Raji (cell line): ENCODE data around the gene LSG1.

Experiments
- POLR2A ChIP-seq: IDR thresholded peaks from 2 replicates; pipeline ENCODE4 v1.6.1; 2011; ENCODE audit warnings: low read depth, low read length, control low read depth; ENCODE audit not compliant: insufficient read depth

Gene LSG1

GRCh38 chr3:194680888-194681615 lies 9.1 kb upstream of the LSG1 start:
- no peak for TF ChIP-seq POLR2A

GRCh38 chr3:194676471-194676870 lies 4.5 kb upstream of the LSG1 start:
- TF ChIP-seq POLR2A = no peak

GRCh38 chr3:194675680-194676079 lies 3.7 kb upstream of the LSG1 start:
- no peak for TF ChIP-seq POLR2A

- no peak for TF ChIP-seq POLR2A
Observed at GRCh38 chr3:194675081-194675640, 3.2 kb upstream of the LSG1 start.

GRCh38 chr3:194673761-194674160 lies 1.8 kb upstream of the LSG1 start:
- TF ChIP-seq POLR2A = no peak

- TF ChIP-seq POLR2A = no peak
Observed at GRCh38 chr3:194672876-194673275, 885 bp upstream of the LSG1 start.

- TF ChIP-seq POLR2A = no peak
Observed at GRCh38 chr3:194671511-194671899, 486 bp downstream of the LSG1 start.

GRCh38 chr3:194667363-194667762 lies 4.6 kb downstream of the LSG1 start:
- no peak for TF ChIP-seq POLR2A

GRCh38 chr3:194664857-194665256 lies 7.1 kb downstream of the LSG1 start:
- TF ChIP-seq POLR2A = no peak

- no peak for TF ChIP-seq POLR2A
Observed at GRCh38 chr3:194661946-194662345, 10.0 kb downstream of the LSG1 start.

- no peak for TF ChIP-seq POLR2A
Observed at GRCh38 chr3:194661374-194661773, 10.6 kb downstream of the LSG1 start.

GRCh38 chr3:194659778-194660177 lies 12.2 kb downstream of the LSG1 start:
- TF ChIP-seq POLR2A = no peak

- TF ChIP-seq POLR2A = no peak
Observed at GRCh38 chr3:194658477-194659242, 13.3 kb downstream of the LSG1 start.

- TF ChIP-seq POLR2A = no peak
Observed at GRCh38 chr3:194657439-194657838, 14.6 kb downstream of the LSG1 start.

GRCh38 chr3:194654443-194654842 lies 17.5 kb downstream of the LSG1 start:
- TF ChIP-seq POLR2A = no peak

GRCh38 chr3:194647747-194648146 lies 24.2 kb downstream of the LSG1 start:
- no peak for TF ChIP-seq POLR2A
